ENCODE measurements around the gene DTNBP1. TPM values are rescaled to one million over a fixed set of nuclear protein-coding genes. Genes with fewer than 3 reads are reported as not detected.

DTNBP1 gene
- total RNA-seq, 4 donors from 2014 or later: 5.2 to 14.7 (median 7.5) TPM

DNA sequence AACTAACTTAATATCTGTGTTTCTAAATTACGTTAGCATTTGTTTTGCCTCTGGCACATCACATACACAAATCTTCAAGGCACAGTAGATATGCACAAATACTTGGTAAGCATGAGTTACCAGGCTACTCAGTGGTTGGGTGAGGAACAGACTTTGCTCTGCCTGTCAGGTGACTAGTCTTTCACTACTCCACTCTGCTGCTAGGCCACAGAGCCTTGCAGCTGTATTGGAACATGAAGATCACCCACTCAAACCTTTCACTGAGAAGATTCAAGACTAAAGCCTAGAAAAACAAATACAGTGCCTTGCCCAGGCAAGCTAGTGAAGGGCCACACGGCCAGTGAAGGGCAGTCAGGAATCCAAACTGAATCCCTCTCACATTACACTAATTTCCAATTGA lies 47.0 kb downstream of the DTNBP1 start:
- intact Hi-C loops (cut with DNase I): loop anchor here (10.0 kb wide), 1 partner anchor 101 kb away; no protein-coding TSS in a partner anchor
- Histone ChIP-seq H3K4me3 (no peak overlapping the region), H3K9me3 (no peaks in the 10 kb centered on the region), H3K27me3 (no peaks in the 10 kb centered on the region), H3K27ac (no peak overlapping the region), H3K4me1 (peaks cover 0 to 19% (median 0%) of the 10 kb centered on the region in 3 donors), H3K36me3 (peaks cover 0 to 26% (median 0%) of the 10 kb centered on the region in 3 donors)
- 57 to 78% methylated on average over 2 of the region's 2 CpGs for WGBS, 2 donors
- TF ChIP-seq, protein P1, sequence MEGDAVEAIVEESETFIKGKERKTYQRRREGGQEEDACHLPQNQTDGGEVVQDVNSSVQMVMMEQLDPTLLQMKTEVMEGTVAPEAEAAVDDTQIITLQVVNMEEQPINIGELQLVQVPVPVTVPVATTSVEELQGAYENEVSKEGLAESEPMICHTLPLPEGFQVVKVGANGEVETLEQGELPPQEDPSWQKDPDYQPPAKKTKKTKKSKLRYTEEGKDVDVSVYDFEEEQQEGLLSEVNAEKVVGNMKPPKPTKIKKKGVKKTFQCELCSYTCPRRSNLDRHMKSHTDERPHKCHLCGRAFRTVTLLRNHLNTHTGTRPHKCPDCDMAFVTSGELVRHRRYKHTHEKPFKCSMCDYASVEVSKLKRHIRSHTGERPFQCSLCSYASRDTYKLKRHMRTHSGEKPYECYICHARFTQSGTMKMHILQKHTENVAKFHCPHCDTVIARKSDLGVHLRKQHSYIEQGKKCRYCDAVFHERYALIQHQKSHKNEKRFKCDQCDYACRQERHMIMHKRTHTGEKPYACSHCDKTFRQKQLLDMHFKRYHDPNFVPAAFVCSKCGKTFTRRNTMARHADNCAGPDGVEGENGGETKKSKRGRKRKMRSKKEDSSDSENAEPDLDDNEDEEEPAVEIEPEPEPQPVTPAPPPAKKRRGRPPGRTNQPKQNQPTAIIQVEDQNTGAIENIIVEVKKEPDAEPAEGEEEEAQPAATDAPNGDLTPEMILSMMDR (IDR thresholded peaks at IDR 0.05): no peak
- TF ChIP-seq POLR2A (IDR thresholded peaks at IDR 0.05): no peak
- DNase-seq: no peak

DNA sequence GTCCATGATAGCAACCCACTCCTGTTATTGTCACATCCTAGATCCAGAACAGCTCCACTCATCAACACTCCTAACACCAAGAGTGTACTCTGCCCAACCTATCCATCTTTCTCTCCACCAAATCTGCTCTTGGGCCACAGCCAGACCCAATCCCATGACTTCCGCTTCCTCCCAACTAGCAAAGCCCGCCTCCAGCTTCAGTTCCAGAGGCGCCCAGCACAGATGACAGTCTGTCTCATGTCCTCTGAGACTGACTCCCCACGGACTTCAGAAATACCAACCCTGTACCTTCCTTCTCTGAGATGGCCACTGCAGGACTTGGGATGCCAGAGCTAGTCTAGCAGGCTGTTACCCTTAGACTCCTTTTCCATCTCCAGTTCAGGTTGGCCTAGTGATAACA lies 48.6 kb downstream of the DTNBP1 start:
- TF ChIP-seq POLR2A (IDR thresholded peaks at IDR 0.05): no peak
- TF ChIP-seq, protein P1 (IDR thresholded peaks at IDR 0.05): no peak
- intact Hi-C loops (cut with DNase I): loop anchor here (10.0 kb wide), 1 partner anchor 99 kb away; no protein-coding TSS in a partner anchor
- H3K36me3 ChIP-seq: peaks cover 0 to 42% (median 0%) of the 10 kb centered on the region in 3 donors
- 95 to 96% methylated on average over 4 of the region's 4 CpGs for WGBS, 2 donors
- no peak for DNase-seq
- H3K4me3 ChIP-seq: no peak overlapping the region
- no peaks in the 10 kb centered on the region for H3K27me3 ChIP-seq
- H3K9me3 ChIP-seq: no peaks in the 10 kb centered on the region
- peaks cover 0 to 15% (median 0%) of the 10 kb centered on the region in 3 donors for H3K4me1 ChIP-seq
- H3K27ac ChIP-seq: no peak overlapping the region

DNA sequence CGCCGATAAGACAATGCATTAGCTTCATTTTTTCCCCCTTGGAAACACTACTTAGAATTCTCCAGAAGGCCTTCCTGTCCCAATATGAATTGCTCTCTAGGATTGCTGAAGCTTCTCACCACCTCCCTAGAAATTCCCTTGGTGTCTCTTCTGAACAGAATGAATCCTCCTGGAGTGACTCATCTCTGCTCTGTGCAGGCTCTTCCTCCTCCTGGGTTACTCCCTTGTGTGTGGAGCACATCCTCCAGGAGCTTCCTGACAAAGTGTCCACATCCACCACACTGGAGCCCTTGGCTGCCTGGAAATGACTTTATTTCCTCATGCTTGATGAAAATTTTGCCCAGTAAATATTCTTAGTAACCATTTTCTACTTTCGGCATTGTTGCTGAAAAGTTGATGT lies 54.4 kb downstream of the DTNBP1 start:
- H3K36me3 ChIP-seq: peaks cover 0 to 35% (median 0%) of the 10 kb centered on the region in 3 donors
- intact Hi-C loops (cut with DNase I): no loop called here
- H3K27ac ChIP-seq: no peak overlapping the region
- no peak overlapping the region for H3K4me3 ChIP-seq
- no peak for DNase-seq
- peaks cover 0 to 5% (median 0%) of the 10 kb centered on the region in 3 donors for H3K4me1 ChIP-seq
- TF ChIP-seq, protein P1 (IDR thresholded peaks at IDR 0.05): no peak
- no peak for TF ChIP-seq POLR2A (IDR thresholded peaks at IDR 0.05)
- no peaks in the 10 kb centered on the region for H3K9me3 ChIP-seq
- no peaks in the 10 kb centered on the region for H3K27me3 ChIP-seq
- 85 to 93% methylated on average over 3 of the region's 3 CpGs for WGBS, 2 donors

DNA sequence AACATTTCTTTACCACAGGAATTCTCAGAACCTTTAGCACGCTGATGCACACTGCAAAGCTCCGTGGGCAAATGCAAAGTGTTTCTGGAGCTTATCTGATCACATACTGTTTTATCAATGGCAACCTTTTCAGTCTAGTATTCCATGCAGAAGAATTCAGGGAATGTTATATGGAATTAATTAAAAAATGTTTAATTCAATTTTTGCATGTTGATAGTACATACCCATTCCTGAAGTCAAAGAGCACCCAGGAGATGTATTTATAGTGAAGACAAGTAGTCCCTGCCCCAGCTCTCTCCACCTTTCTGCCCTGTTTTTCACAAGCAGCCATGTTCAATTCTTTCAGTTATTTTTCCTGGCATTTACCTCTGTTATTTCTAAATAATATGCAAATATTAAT lies 55.2 kb downstream of the DTNBP1 start:
- intact Hi-C loops (cut with DNase I): no loop called here
- WGBS, 2 donors: 92% methylated on average over 2 of the region's 2 CpGs; no CpG with 5 or more reads in 1 of the 2 donors
- no peaks in the 10 kb centered on the region for H3K27me3 ChIP-seq
- DNase-seq: no peak
- TF ChIP-seq, protein P1 (IDR thresholded peaks at IDR 0.05): no peak
- TF ChIP-seq POLR2A (IDR thresholded peaks at IDR 0.05): no peak
- H3K27ac ChIP-seq: no peak overlapping the region
- H3K36me3 ChIP-seq: peaks cover 0 to 35% (median 0%) of the 10 kb centered on the region in 3 donors
- no peak overlapping the region for H3K4me3 ChIP-seq
- peaks cover 0 to 5% (median 0%) of the 10 kb centered on the region in 3 donors for H3K4me1 ChIP-seq
- H3K9me3 ChIP-seq: no peaks in the 10 kb centered on the region

DNA sequence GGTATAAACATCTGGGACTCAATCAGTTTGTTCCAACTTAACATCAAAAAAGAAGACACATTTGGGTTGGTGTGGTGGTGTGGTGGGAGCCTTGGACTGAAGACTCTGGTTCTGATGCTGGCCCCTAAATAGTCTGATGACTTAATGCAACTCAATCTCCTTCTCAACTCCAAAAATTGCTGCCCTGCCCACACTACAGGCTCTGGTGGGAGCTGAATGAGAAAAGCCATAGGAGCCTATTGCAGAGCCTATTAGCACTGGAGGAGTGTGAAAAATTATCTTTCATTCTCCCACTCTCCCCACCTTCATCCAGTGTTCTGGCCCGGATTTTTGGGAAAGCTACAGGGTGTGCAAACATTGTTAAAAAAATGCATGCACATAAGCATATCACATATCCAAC lies 56.5 kb downstream of the DTNBP1 start:
- intact Hi-C loops (cut with DNase I): no loop called here
- Histone ChIP-seq H3K4me1 (peaks cover 0 to 5% (median 0%) of the 10 kb centered on the region in 3 donors), H3K9me3 (no peaks in the 10 kb centered on the region), H3K36me3 (peaks cover 0 to 27% (median 0%) of the 10 kb centered on the region in 3 donors), H3K4me3 (no peak overlapping the region), H3K27ac (no peak overlapping the region), H3K27me3 (no peaks in the 10 kb centered on the region)
- DNase-seq: no peak
- TF ChIP-seq, protein P1 (IDR thresholded peaks at IDR 0.05): no peak
- no peak for TF ChIP-seq POLR2A (IDR thresholded peaks at IDR 0.05)
- 92 to 100% methylated on average over 1 of the region's 1 CpG for WGBS, 2 donors

Data from esophagus squamous epithelium (tissue), 5 donors.